GM21526 (cell line): Measurements from ENCODE around the gene ZFYVE28.
"Not testable (repeated sequence)": the region's sequence is repeated elsewhere in the genome, so short reads cannot be mapped to it uniquely, and the experiment has no call there.

Experiments used
- ATAC-seq: cut with Tn5 transposase; IDR thresholded peaks from one replicate; pipeline ENCODE4 v1.9.1; 2021; ENCODE audit warnings: moderate library complexity; ENCODE audit not compliant: unreplicated experiment, low FRiP score

Gene ZFYVE28

DNA sequence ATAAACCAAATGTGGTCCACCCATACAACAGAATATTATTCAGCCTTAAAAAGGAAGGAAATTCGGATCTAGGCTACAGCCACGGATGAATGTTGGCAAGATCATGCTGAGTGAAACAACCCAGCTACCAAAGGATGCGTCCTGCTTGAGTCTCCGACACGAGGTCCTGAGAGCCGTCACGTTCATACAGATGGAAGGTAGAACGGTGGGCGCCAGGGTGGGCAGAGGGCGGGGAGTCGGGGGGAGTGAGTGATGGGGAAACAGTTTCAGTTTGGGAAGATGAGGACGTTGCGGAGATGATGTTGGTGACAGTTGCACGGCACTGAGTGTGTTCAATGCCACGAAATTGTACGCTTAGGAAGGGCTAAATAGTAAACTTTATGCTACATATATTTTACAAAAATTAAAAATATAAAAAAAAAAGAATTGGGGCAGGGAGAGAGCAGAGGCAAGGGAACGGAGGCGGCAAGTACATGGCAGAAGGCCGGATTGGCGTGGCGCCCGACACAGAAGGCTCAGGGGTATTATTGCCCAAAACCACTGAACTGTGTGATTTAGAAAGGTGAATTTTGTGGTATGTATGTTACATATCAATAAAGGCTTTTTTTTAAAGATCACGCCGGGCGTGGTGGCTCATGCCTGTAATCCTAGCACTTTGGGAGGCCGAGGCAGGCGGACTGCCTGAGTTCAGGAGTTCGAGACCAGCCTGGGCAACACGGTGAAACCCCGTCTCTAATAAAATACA is 141.7 kb downstream of the ZFYVE28 start:
- ATAC-seq: no peak

GRCh38 chr4:2275546-2276251 is 142.7 kb downstream of the ZFYVE28 start:
- ATAC-seq: no peak

- not testable (repeated sequence) for ATAC-seq
These were observed 143.4 kb downstream of the ZFYVE28 start for GRCh38 chr4:2275044-2275397.

- no peak for ATAC-seq
These were observed 144.0 kb downstream of the ZFYVE28 start for GRCh38 chr4:2274320-2275043.

GRCh38 chr4:2273657-2274319 is 144.7 kb downstream of the ZFYVE28 start:
- ATAC-seq: no peak

DNA sequence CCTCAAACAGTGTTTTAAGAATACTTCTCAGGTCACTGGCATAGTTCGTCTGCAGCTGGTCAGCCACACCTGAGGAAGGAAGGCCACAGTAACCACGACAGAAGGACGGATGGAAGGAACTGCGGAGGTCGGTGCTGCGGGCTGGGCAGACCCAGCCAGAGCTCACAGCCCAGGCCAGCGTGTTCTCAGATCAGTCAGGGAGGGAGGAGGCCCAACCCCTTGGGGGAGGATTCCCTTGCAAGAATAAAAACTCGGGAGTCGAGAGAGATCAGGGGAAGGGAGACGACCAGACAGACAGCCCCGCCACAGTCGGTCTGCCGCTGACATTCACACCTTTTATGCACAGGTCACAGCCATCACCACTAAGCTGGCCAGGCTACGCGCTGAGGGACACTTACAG is 145.2 kb downstream of the ZFYVE28 start:
- ATAC-seq: no peak

- no peak for ATAC-seq
These were observed 145.7 kb downstream of the ZFYVE28 start for GRCh38 chr4:2272828-2273120.

DNA sequence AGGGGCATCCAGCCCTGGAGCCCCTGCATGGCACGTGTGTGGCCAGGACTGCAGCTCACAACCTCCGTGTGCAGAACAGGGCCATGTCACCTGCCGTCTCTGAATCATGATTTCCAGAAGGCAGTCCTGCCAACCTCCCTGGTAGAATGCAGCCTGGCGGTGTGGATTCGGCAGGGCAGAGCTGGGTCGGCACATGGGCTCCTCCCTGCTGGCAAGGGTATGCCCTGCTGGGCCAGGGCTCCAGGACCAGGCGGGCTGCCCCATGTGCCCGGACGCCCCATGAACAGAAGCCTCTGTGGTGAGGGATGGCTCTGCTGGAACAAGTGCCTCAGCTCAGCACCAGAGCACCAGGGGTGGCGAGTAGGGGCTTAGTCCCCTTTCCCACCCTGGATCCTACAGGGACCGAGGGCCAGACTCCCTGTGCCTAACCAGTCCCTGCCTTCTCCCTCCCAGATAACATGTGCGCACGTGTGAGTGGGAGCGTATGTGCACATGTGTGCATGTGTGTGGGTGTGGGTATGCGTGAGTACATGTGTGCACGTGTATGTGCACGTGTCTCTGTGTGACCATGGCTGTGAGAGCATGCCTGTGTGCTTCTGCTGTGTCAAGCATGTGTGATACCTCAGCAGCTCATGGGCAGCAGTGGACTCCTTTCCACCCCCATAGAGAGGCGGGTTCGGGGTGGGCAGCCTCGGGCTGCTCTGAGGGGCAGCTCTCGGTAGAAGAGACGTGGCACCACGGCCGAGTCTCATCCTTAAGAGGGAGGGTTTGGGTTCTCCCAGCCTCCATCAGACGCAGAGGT is 146.2 kb downstream of the ZFYVE28 start:
- ATAC-seq: no peak

- ATAC-seq: no peak
These were observed 147.0 kb downstream of the ZFYVE28 start for GRCh38 chr4:2271279-2272025.

- ATAC-seq: no peak
These were observed 147.9 kb downstream of the ZFYVE28 start for GRCh38 chr4:2270341-2271165.

- ATAC-seq: no peak
These were observed 148.8 kb downstream of the ZFYVE28 start for GRCh38 chr4:2269618-2270163.

- ATAC-seq: no peak
These were observed 149.3 kb downstream of the ZFYVE28 start for GRCh38 chr4:2269206-2269531.

GRCh38 chr4:2268357-2269205 is 149.9 kb downstream of the ZFYVE28 start:
- ATAC-seq: no peak

DNA sequence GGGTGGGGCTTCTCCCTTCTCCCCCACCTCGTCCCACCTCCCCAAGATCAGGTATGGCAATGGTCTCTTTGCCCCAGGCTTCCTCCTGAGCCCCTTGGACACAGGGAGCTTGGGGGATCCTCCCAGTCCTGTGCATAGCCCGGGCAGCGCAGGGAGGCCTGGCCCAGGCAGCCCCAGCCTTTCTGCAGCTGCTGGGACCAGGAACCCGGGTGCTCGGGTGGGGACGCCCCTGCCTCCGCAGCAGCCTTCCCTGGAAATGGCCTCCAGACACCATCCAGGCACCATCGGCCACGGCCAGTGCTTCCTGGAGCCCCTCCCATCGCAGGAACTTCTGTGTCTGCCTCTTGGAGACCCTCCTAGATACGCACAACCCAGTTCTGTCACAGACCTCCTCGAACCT is 150.6 kb downstream of the ZFYVE28 start:
- ATAC-seq: no peak

GRCh38 chr4:2267320-2267811 is 151.1 kb downstream of the ZFYVE28 start:
- ATAC-seq: no peak

DNA sequence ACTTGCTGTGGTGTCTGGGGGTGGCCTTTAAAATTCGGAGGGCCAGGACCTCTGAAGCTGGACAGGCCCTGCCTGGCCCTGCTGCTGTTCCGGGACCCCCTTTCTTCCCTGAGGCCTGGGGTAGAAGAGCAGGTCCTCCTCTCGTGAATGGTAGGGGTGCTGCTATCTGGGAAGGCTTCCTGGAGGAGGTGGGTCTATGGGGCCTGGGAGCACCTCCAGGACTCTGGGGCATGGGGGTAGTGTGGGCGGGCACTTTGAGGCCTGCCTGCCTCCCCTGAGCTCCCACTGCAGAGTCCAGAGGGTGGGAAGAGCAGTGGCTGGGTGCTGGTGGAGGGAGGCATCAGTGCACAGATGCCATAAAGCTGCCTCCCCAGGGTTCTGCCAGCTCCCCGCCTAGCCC is 151.6 kb downstream of the ZFYVE28 start:
- no peak for ATAC-seq

DNA sequence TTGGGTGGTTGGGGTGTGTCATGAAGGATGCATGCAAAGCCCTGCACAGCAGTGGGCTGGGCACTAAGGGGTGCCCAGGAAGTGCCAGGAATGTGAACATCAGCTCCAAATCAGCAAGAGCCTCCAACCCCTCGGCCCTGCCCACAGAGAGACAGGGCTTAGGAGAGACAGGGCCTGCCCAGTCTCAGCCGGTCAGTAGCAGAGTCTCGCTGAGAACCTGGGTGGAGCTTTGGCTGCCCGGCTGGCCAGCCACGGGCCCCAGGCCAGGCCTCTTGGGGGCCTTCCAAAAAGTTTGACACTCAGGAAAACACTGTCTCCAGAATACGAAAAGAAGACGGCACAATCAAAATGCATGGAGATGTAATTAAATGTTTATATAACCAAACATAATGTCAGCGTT is 152.3 kb downstream of the ZFYVE28 start:
- ATAC-seq: no peak
